ENCODE results near the gene BORA.

- TF ChIP-seq CTCF (IDR thresholded peaks at IDR 0.05; ENCODE audit: insufficient read depth, low read length), result no peak
- TF ChIP-seq POLR2AphosphoS5 (IDR thresholded peaks at IDR 0.05; ENCODE audit: low read depth), result no peak
- TF ChIP-seq GABPA (IDR thresholded peaks at IDR 0.05; ENCODE audit: low read depth), result no peak
- no peak for TF ChIP-seq SPI1 (IDR thresholded peaks at IDR 0.05; ENCODE audit: borderline replicate concordance, low read depth)
- TF ChIP-seq REST (IDR thresholded peaks at IDR 0.05; ENCODE audit: insufficient replicate concordance, low read depth), result no peak
Measured at GRCh38 chr13:72716776-72717175, 10.9 kb upstream of the BORA start.
